Measurements from ENCODE around the gene RAD9A. TPM values are rescaled to one million over a fixed set of nuclear protein-coding genes. Genes with fewer than 3 reads are reported as not detected.
A peak's percentile ranks its signal among the peaks of the same experiment; 100 is the strongest.

RAD9A gene
- total and polyA plus RNA-seq, 9 of the 15 experiments (the other 6 are each of a cell fraction or from before 2014, with no cell fraction given): 1.4 to 41.2 (median 16.1) TPM

- TF ChIP-seq, protein P1, sequence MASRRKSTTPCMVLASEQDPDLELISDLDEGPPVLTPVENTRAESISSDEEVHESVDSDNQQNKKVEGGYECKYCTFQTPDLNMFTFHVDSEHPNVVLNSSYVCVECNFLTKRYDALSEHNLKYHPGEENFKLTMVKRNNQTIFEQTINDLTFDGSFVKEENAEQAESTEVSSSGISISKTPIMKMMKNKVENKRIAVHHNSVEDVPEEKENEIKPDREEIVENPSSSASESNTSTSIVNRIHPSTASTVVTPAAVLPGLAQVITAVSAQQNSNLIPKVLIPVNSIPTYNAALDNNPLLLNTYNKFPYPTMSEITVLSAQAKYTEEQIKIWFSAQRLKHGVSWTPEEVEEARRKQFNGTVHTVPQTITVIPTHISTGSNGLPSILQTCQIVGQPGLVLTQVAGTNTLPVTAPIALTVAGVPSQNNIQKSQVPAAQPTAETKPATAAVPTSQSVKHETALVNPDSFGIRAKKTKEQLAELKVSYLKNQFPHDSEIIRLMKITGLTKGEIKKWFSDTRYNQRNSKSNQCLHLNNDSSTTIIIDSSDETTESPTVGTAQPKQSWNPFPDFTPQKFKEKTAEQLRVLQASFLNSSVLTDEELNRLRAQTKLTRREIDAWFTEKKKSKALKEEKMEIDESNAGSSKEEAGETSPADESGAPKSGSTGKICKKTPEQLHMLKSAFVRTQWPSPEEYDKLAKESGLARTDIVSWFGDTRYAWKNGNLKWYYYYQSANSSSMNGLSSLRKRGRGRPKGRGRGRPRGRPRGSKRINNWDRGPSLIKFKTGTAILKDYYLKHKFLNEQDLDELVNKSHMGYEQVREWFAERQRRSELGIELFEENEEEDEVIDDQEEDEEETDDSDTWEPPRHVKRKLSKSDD (conservative IDR thresholded peaks at IDR 0.05; ENCODE audit: low read length): no peak
- TF ChIP-seq PTTG1 (tag; IDR thresholded peaks at IDR 0.05; ENCODE audit: low read depth): no peak
- TF ChIP-seq ZNF584 (CRISPR knock-in tag; IDR thresholded peaks at IDR 0.05; ENCODE audit: low read depth): no peak
- no peak for TF ChIP-seq CHD1 (IDR thresholded peaks at IDR 0.05; ENCODE audit: low read length)
- no peak for TF ChIP-seq ZNF696 (CRISPR knock-in tag; conservative IDR thresholded peaks at IDR 0.05)
- TF ChIP-seq HCFC1 (IDR thresholded peaks at IDR 0.05; ENCODE audit: low read depth, low read length): 0 out of 2 replicates have a peak, but pooled peaks have one; percentile 22
- no peak for TF ChIP-seq BHLHE40 (IDR thresholded peaks at IDR 0.05; ENCODE audit: low read length)
- no peak for TF ChIP-seq ZNF280A (IDR thresholded peaks at IDR 0.05; ENCODE audit: low read depth, partially characterized antibody)
- TF ChIP-seq HDGF (IDR thresholded peaks at IDR 0.05): no peak
- no peak for TF ChIP-seq KHSRP (IDR thresholded peaks at IDR 0.05)
- no peak for TF ChIP-seq LARP7 (IDR thresholded peaks at IDR 0.05)
- no peak for TF ChIP-seq RBM22 (IDR thresholded peaks at IDR 0.05; ENCODE audit: low read depth, low read length, poor library complexity, severe bottlenecking)
- peak; percentile 68; the same call in 1 of the 2 replicates for TF ChIP-seq GABPB1 (CRISPR knock-in tag; IDR thresholded peaks at IDR 0.05)
- no peak for TF ChIP-seq PCBP1 (IDR thresholded peaks at IDR 0.05; ENCODE audit: low read depth, low read length, poor library complexity, severe bottlenecking)
- no peak for TF ChIP-seq ZNF224 (CRISPR knock-in tag; IDR thresholded peaks at IDR 0.05)
- TF ChIP-seq ZNF239 (CRISPR knock-in tag; IDR thresholded peaks at IDR 0.05): no peak
- no peak for TF ChIP-seq ELF4 (CRISPR knock-in tag; IDR thresholded peaks at IDR 0.05)
- TF ChIP-seq, protein P2, sequence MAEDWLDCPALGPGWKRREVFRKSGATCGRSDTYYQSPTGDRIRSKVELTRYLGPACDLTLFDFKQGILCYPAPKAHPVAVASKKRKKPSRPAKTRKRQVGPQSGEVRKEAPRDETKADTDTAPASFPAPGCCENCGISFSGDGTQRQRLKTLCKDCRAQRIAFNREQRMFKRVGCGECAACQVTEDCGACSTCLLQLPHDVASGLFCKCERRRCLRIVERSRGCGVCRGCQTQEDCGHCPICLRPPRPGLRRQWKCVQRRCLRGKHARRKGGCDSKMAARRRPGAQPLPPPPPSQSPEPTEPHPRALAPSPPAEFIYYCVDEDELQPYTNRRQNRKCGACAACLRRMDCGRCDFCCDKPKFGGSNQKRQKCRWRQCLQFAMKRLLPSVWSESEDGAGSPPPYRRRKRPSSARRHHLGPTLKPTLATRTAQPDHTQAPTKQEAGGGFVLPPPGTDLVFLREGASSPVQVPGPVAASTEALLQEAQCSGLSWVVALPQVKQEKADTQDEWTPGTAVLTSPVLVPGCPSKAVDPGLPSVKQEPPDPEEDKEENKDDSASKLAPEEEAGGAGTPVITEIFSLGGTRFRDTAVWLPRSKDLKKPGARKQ (CRISPR knock-in tag; IDR thresholded peaks at IDR 0.05): no peak
- TF ChIP-seq, protein P3, sequence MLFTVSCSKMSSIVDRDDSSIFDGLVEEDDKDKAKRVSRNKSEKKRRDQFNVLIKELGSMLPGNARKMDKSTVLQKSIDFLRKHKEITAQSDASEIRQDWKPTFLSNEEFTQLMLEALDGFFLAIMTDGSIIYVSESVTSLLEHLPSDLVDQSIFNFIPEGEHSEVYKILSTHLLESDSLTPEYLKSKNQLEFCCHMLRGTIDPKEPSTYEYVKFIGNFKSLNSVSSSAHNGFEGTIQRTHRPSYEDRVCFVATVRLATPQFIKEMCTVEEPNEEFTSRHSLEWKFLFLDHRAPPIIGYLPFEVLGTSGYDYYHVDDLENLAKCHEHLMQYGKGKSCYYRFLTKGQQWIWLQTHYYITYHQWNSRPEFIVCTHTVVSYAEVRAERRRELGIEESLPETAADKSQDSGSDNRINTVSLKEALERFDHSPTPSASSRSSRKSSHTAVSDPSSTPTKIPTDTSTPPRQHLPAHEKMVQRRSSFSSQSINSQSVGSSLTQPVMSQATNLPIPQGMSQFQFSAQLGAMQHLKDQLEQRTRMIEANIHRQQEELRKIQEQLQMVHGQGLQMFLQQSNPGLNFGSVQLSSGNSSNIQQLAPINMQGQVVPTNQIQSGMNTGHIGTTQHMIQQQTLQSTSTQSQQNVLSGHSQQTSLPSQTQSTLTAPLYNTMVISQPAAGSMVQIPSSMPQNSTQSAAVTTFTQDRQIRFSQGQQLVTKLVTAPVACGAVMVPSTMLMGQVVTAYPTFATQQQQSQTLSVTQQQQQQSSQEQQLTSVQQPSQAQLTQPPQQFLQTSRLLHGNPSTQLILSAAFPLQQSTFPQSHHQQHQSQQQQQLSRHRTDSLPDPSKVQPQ (CRISPR knock-in tag; IDR thresholded peaks at IDR 0.05; ENCODE audit: borderline replicate concordance): no peak
- TF ChIP-seq ILK (tag; IDR thresholded peaks at IDR 0.05; ENCODE audit: borderline replicate concordance, low read depth): no peak
- no peak for TF ChIP-seq ZNF184 (CRISPR knock-in tag; IDR thresholded peaks at IDR 0.05)
Measured at GRCh38 chr11:67401495-67402191, 9.9 kb downstream of the RAD9A start, which contains the start of gene PPP1CA (continued).
